Smooth muscle cell (in vitro differentiated cells): ENCODE results near the gene PRMT5. TPM values are rescaled to one million over a fixed set of nuclear protein-coding genes. Genes with fewer than 3 reads are reported as not detected.

Source experiments
- DNase-seq: peaks from one replicate; lab custom pipeline; 2025; ENCODE audit not compliant: unreplicated experiment; lab: John Stamatoyannopoulos, UW
- H2AFZ ChIP-seq: fragments of 200-600 bp; sonication (generic); 2 replicates; pipeline ENCODE4 v1.6.0; 2016; ENCODE audit warnings: antibody characterized with exemption, low read depth, mild to moderate bottlenecking
- H3F3A ChIP-seq: fragments of 200-600 bp; sonication (generic); 2 replicates; pipeline ENCODE4 v1.6.0; 2017; ENCODE audit warnings: antibody characterized with exemption, low read depth
- H3K27ac ChIP-seq: fragments of 200-600 bp; sonication (generic); 2 replicates; pipeline ENCODE4 v1.5.1; 2016; ENCODE audit warnings: low read depth, mild to moderate bottlenecking
- H3K27me3 ChIP-seq: fragments of 200-600 bp; sonication (generic); 2 replicates; pipeline ENCODE4 v1.6.1; 2016; ENCODE audit warnings: low read depth, mild to moderate bottlenecking
- H3K36me3 ChIP-seq: fragments of 200-600 bp; sonication (generic); 2 replicates; pipeline ENCODE4 v1.5.1; 2016; ENCODE audit warnings: low read depth
- H3K4me1 ChIP-seq: fragments of 200-600 bp; sonication (generic); 2 replicates; pipeline ENCODE4 v1.5.1; 2016; ENCODE audit warnings: low read depth
- H3K4me2 ChIP-seq: fragments of 200-600 bp; sonication (generic); 2 replicates; pipeline ENCODE4 v1.6.0; 2016; ENCODE audit warnings: mild to moderate bottlenecking
- H3K4me3 ChIP-seq: fragments of 200-600 bp; sonication (generic); 2 replicates; pipeline ENCODE4 v1.5.1; 2016; ENCODE audit warnings: mild to moderate bottlenecking
- H3K79me2 ChIP-seq: fragments of 200-600 bp; sonication (generic); 2 replicates; pipeline ENCODE4 v1.6.0; 2016; ENCODE audit warnings: low read depth, mild to moderate bottlenecking
- H3K9ac ChIP-seq: fragments of 200-600 bp; sonication (generic); 2 replicates; pipeline ENCODE4 v1.6.0; 2016; ENCODE audit warnings: low read depth
- H3K9me3 ChIP-seq: fragments of 200-600 bp; sonication (generic); replicated peaks from 2 replicates; pipeline ENCODE4 v1.5.1; 2016; ENCODE audit warnings: low read depth
- H4K20me1 ChIP-seq: fragments of 200-600 bp; sonication (generic); 2 replicates; pipeline ENCODE4 v1.6.0; 2016; ENCODE audit warnings: low read depth
- CTCF ChIP-seq: fragments of 200-600 bp; sonication (generic); IDR thresholded peaks from 2 replicates; pipeline ENCODE4 v1.5.1; 2017; ENCODE audit warnings: borderline replicate concordance, mild to moderate bottlenecking, antibody characterized with exemption; ENCODE audit not compliant: insufficient read depth, poor library complexity, severe bottlenecking
- WGBS: methylation state at CpG from one replicate; pipeline ENCODE4 v1.1.7; 2016; ENCODE audit warnings: low lambda C conversion rate; 5-methylcytosine and 5-hydroxymethylcytosine counted together
- polyA plus RNA-seq: library from polyadenylated mRNA; unstranded; fragments of >200 nt; fragmentation: Nextera tagmentation; extraction: Ambion mirVana; gene quantifications from 2 replicates; pipeline ENCODE4 v1.2.1, GENCODE V29; 2016
- total RNA-seq: library from RNA; depleted of rRNA; stranded (reverse); fragments of >200 nt; gene quantifications from 2 replicates; pipeline ENCODE4 v1.2.3, GENCODE V29; 2014

The PRMT5 gene
- total and polyA plus RNA-seq, 2 experiments from 2014 or later: 50.3 to 80.0 TPM

GRCh38 chr14:22973217-22974032, 44.2 kb upstream of the PRMT5 start:
- Histone ChIP-seq H3F3A (peaks cover 20% of the 10 kb centered on the region), H3K36me3 (no peaks in the 10 kb centered on the region), H3K27ac (no peak overlapping the region), H4K20me1 (peaks cover 13% of the 10 kb centered on the region), H3K4me1 (peaks cover 25% of the 10 kb centered on the region), H3K9me3 (no peaks in the 10 kb centered on the region), H3K79me2 (no peaks in the 10 kb centered on the region), H3K4me2 (no peak overlapping the region), H3K27me3 (no peaks in the 10 kb centered on the region), H3K9ac (no peak overlapping the region), H3K4me3 (no peak overlapping the region), H2AFZ (no peak overlapping the region)
- DNase-seq: no peak
- WGBS: 95% methylated on average over 6 of the region's 6 CpGs
- peak; percentile 58 for TF ChIP-seq CTCF

GRCh38 chr14:22972313-22972930, 43.2 kb upstream of the PRMT5 start:
- H3K27ac ChIP-seq: no peak overlapping the region
- H4K20me1 ChIP-seq: peaks cover 12% of the 10 kb centered on the region
- DNase-seq: no peak
- H3K27me3 ChIP-seq: no peaks in the 10 kb centered on the region
- no peak overlapping the region for H2AFZ ChIP-seq
- H3K9ac ChIP-seq: no peak overlapping the region
- WGBS: 97% methylated on average over 2 of the region's 2 CpGs
- no peaks in the 10 kb centered on the region for H3K79me2 ChIP-seq
- no peak overlapping the region for H3K4me2 ChIP-seq
- TF ChIP-seq CTCF: no peak
- H3F3A ChIP-seq: peaks cover 13% of the 10 kb centered on the region
- H3K4me1 ChIP-seq: peaks cover 17% of the 10 kb centered on the region
- no peaks in the 10 kb centered on the region for H3K36me3 ChIP-seq
- no peaks in the 10 kb centered on the region for H3K9me3 ChIP-seq
- no peak overlapping the region for H3K4me3 ChIP-seq

GRCh38 chr14:22971152-22971551, 42.0 kb upstream of the PRMT5 start:
- H3K79me2 ChIP-seq: no peaks in the 10 kb centered on the region
- peaks cover 5% of the 10 kb centered on the region for H3K4me1 ChIP-seq
- no peak for TF ChIP-seq CTCF
- no peak overlapping the region for H2AFZ ChIP-seq
- H3K4me3 ChIP-seq: no peak overlapping the region
- no peaks in the 10 kb centered on the region for H3K9me3 ChIP-seq
- no peak overlapping the region for H3K4me2 ChIP-seq
- 96% methylated on average over 1 of the region's 1 CpG for WGBS
- no peaks in the 10 kb centered on the region for H3K27me3 ChIP-seq
- no peak for DNase-seq
- no peak overlapping the region for H3K27ac ChIP-seq
- H3K36me3 ChIP-seq: no peaks in the 10 kb centered on the region
- no peak overlapping the region for H3K9ac ChIP-seq
- H3F3A ChIP-seq: no peaks in the 10 kb centered on the region
- peaks cover 5% of the 10 kb centered on the region for H4K20me1 ChIP-seq
